A549 treated with CpdA at 1 μM for 4 hours (cell line): Measurements from ENCODE around the gene RAB3GAP1. TPM values are rescaled to one million over a fixed set of nuclear protein-coding genes. Genes with fewer than 3 reads are reported as not detected.

Experiments used
- total RNA-seq: library from RNA; stranded (reverse); fragments of 200-300 nt; extraction: Qiagen RNA extraction; gene quantifications from 5 replicates; pipeline ENCODE4 v1.2.3, GENCODE V29; 2022; ENCODE audit warnings: low read depth

RAB3GAP1 gene
- total RNA-seq, result 25.5 to 34.6 TPM (median 27.5 TPM) in 5 replicates

DNA sequence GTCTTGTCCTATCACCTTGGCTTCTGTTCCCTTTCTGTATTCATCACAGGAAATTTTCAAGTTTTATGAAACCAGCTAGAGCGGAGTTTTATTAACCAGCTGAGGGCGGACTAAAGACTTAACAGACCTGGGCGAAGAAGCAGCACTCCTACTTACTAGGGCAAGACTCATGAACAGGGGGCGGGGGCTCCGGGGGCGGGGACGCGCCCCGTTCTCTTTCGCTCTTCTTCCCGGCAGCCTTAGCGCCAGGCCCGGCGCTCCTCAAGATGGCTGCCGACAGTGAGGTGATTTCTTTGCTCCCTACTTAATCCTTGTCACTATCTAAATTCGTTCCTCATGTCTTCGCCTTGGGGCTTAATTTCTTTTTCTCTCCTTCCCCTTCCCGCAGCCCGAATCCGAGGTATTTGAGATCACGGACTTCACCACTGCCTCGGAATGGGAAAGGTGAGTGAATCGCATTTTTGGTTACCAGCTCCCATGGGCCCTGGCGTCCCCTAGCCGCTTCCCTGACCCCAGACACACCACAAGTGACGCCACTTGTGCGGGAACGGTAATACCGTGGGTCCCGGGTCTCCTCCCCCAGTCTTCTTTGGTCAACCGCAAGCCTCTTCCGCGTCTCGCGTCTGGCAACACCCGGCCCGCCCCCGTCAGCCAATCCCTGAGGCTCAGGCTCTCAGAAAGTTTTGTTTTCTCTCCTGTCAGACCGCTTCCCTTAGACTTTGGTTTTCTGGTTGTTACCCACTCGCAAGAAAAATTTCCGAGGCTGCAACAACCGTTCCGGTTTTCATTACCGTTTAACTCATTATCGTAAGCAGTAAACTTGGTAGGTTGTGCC, at the start of gene RAB3GAP1:
RAB3GAP1 (plus strand) TSS at position 251 of the 835 bp plus-strand sequence; CDS start at position 267, 16 bp downstream.

DNA sequence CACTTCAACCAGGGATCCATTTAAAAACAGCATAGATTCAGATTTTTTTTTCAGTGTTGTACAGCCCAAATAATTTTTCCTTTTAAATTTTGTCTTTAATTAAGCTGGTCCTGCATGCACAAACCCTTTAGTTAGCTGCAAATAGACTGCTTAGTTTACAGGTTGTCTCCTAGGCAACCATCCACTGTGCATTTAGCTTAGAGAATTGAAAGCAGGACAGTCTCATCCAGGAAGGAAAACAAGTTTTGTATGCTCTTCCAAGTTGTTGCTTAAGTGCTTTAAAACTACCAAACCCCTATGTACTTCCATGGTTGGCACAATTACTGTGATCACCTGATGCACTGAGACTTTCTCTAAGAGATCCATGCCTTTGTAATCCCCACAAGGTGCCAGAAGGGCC, 4.8 kb upstream of the RAB3GAP1 start, which contains the start of gene MAP3K19:
MAP3K19 (minus strand) TSS at position 148 of the 400 bp plus-strand sequence. CDS start 22,800 bp downstream, outside the sequence.

Other genes with a start within 250 kb of the RAB3GAP1 start
- gene ACMSD, start 213.7 kb upstream of the RAB3GAP1 start, total RNA-seq, result not detected in 5 replicates
- 9.1 to 11.4 TPM (median 9.9 TPM) in 5 replicates for gene CCNT2, start 133.5 kb upstream of the RAB3GAP1 start, total RNA-seq
- not detected in 5 replicates for gene MAP3K19, start 4.8 kb upstream of the RAB3GAP1 start, total RNA-seq